Kidney epithelial cell (primary cell): ENCODE measurements around the gene CHST15. TPM values are rescaled to one million over a fixed set of nuclear protein-coding genes. Genes with fewer than 3 reads are reported as not detected.

Experiments
- DNase-seq: peaks from one replicate; pipeline ENCODE4 v3.0.0-alpha.2; 2010; ENCODE audit warnings: low read depth
- H3K27me3 ChIP-seq: 2 replicates; pipeline ENCODE4 v1.6.0; 2011; ENCODE audit warnings: low read length; ENCODE audit not compliant: control insufficient read depth, insufficient read depth
- H3K36me3 ChIP-seq: 2 replicates; pipeline ENCODE4 v1.5.1; 2011; ENCODE audit warnings: low read length; ENCODE audit not compliant: control insufficient read depth, insufficient read depth
- H3K4me3 ChIP-seq: 2 replicates; pipeline ENCODE4 v1.5.1; 2011; ENCODE audit warnings: low read depth, mild to moderate bottlenecking, control low read depth, low read length
- total RNA-seq: library from RNA; depleted of rRNA; stranded (reverse); fragments of >200 nt; gene quantifications from 2 replicates; pipeline ENCODE4 v1.2.3, GENCODE V29; 2015
- TF ChIP-seq, protein P1 (sequence below): IDR thresholded peaks from 2 replicates; pipeline ENCODE4 v1.5.1; 2011; ENCODE audit warnings: mild to moderate bottlenecking, moderate library complexity, low read length, control low read depth, inconsistent platforms; ENCODE audit not compliant: insufficient read depth, poor library complexity, severe bottlenecking

The CHST15 gene
- total RNA-seq, 1 donor from 2014 or later: 18.1 TPM

DNA sequence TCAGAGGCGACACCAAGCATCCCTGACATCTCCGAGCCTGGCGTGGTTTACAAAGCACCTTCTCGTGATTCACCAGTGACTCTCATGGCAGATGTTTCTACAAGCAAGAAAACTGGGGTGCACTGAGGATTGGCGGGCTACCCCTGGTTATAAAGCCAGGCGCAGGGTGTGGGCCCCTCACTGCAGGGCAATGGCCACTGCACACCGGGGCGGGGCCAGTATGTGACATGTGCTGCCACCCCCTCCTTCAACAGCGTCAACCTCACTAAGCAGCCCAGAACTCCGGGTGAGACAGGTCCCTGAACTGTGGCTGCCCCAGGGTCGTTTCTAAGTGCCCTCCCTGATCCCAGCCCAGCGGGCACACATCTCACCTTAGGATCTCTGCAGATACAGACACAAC, 63.8 kb downstream of the CHST15 start:
- TF ChIP-seq, protein P1, sequence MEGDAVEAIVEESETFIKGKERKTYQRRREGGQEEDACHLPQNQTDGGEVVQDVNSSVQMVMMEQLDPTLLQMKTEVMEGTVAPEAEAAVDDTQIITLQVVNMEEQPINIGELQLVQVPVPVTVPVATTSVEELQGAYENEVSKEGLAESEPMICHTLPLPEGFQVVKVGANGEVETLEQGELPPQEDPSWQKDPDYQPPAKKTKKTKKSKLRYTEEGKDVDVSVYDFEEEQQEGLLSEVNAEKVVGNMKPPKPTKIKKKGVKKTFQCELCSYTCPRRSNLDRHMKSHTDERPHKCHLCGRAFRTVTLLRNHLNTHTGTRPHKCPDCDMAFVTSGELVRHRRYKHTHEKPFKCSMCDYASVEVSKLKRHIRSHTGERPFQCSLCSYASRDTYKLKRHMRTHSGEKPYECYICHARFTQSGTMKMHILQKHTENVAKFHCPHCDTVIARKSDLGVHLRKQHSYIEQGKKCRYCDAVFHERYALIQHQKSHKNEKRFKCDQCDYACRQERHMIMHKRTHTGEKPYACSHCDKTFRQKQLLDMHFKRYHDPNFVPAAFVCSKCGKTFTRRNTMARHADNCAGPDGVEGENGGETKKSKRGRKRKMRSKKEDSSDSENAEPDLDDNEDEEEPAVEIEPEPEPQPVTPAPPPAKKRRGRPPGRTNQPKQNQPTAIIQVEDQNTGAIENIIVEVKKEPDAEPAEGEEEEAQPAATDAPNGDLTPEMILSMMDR: no peak
- no peaks in the 10 kb centered on the region for H3K36me3 ChIP-seq
- no peak overlapping the region for H3K4me3 ChIP-seq
- no peaks in the 10 kb centered on the region for H3K27me3 ChIP-seq
- no peak for DNase-seq

DNA sequence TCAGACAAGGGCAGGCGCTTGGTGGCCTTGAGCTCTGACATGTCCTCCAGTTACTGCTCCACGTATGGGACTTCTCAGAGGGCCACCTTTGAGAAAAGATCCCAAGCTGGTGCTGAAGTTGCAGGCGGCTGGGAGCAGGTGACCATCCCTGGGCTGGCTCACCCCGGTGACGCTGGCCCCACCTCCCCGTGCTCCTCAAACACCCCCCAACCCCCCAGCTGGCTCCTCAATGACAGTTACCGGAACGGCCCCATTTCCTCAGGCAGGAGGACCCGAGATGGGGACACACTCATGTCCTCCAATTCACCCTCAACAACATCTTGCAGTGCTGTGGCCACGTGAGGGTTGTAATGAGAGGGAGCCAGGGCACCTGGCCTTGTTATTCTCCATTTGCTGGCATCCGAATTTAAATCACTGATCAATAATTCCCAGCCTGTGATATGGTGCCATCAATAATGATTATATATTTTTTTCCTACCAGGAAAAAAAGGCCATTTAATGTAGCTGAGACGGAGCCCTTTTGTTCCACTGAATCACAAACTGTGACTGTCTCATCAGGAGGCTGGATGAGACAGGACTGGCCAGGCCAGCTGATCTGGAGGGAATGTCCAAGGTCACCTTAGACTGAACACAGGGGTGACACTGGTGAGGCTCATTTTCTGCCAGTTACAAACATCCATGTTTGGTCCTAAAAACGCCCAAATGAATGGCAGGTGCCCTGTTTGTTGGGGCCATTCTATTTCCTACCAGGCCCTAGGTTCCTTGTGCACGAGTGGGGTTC, 64.5 kb downstream of the CHST15 start:
- no peaks in the 10 kb centered on the region for H3K36me3 ChIP-seq
- no peaks in the 10 kb centered on the region for H3K27me3 ChIP-seq
- TF ChIP-seq, protein P1: no peak
- DNase-seq: no peak
- no peak overlapping the region for H3K4me3 ChIP-seq

DNA sequence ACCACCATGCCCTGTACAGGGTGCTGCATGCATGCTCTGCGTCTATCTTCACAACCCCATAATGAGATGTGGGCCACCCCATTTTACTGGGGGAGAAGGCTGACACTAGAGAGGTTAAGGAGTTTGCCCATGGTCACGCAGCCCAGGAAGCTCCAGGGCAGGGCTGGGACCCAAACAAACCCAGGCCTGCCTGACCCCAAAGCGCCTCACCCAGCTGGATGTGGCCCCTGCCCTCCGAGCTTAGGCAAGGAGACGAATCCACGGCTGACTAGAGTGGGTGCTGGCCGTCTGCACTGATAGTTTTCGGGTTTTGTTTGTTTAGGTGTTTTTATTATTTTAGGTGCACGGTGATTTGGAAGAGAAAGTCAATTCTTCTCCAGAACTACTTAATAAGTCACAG, 65.7 kb downstream of the CHST15 start:
- Histone ChIP-seq H3K36me3 (no peaks in the 10 kb centered on the region), H3K4me3 (no peak overlapping the region), H3K27me3 (no peaks in the 10 kb centered on the region)
- DNase-seq: no peak
- TF ChIP-seq, protein P1: no peak

DNA sequence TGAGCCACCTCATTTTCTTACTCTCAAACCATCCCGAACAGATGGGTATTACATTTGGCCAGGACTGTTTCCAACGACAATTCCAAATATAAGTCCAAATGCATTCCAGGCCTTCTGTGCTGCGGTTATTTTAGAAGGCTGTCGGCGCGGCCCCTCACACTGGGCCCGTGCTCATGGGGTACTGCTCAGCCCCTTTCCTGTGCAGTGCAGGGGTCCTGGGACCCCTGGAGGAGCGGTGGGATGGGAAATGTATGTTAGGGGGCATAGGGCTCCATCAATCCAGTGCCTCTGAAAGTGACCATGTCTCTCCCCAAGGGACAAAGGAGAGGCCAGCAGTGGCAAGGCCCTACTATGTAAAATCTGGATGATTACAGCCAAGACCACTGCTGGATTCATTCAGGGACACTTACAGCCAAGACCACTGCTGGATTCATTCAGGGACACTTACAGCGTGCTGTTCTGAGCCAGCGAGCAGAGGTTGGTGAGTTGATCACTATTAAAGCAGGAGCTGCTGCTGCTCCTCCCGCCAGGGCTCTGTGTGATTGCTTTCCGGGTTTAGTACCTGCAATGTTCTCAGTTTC, 66.3 kb downstream of the CHST15 start:
- TF ChIP-seq, protein P1: no peak
- Histone ChIP-seq H3K36me3 (no peaks in the 10 kb centered on the region), H3K4me3 (no peak overlapping the region), H3K27me3 (no peaks in the 10 kb centered on the region)
- no peak for DNase-seq

DNA sequence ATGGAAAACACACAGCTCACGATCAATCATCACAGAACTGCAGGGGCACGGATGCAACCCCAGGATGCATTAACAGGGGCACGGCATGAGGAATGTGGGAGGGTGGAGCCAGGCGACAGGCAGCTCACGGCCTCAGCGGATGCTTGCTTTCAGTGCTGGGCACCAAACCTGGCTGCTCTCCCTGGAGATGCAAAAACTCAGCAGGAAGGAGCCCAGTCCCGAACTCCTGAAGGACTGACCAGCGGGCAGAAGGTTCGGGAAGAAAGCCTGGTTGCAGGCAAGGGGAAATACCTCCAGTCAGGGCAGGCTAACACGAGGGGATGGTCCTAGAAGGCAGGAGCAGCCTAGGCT, 66.8 kb downstream of the CHST15 start:
- TF ChIP-seq, protein P1: no peak
- DNase-seq: no peak
- Histone ChIP-seq H3K4me3 (no peak overlapping the region), H3K27me3 (no peaks in the 10 kb centered on the region), H3K36me3 (no peaks in the 10 kb centered on the region)
